ENCODE measurements around the gene WASF3. TPM values are rescaled to one million over a fixed set of nuclear protein-coding genes. Genes with fewer than 3 reads are reported as not detected.

The WASF3 gene
- total and polyA plus RNA-seq, 2 of the 13 experiments (the other 11 are each of a cell fraction or from before 2014, with no cell fraction given), result 10.4 to 17.2 TPM

GRCh38 chr13:26591672-26592071 is 34.2 kb downstream of the WASF3 start:
- Histone ChIP-seq H4K20me1 (ENCODE audit: insufficient read depth, low read length) (0 out of 2 replicates have a peak, but pooled peaks cover 11% of the 10 kb centered on the region), H3K4me3 (replicated peaks in 1 of 3; ENCODE audit: insufficient read depth in 1 of 3, low read depth in 2 of 3, low read length in 3 of 3) (no peak overlapping the region; a peak in 1 of 6 replicates), H3K9me3 (ENCODE audit: low read length) (no peaks in the 10 kb centered on the region), H3K27ac (ENCODE audit: extremely low read length, insufficient read depth, low read length) (no peak overlapping the region), H3K79me2 (ENCODE audit: insufficient read depth, low read length) (peaks cover 59% of the 10 kb centered on the region), H3K36me3 (replicated peaks in 1 of 2; ENCODE audit: control insufficient read depth in 1 of 2, insufficient read depth in 2 of 2, low read length in 2 of 2) (no peaks in the 10 kb centered on the region), H3K4me2 (ENCODE audit: low read depth, low read length) (peak overlapping the region; percentile 50), H3K27me3 (ENCODE audit: control insufficient read depth in 1 of 2, insufficient read depth in 2 of 2, low read length in 2 of 2) (no peaks in the 10 kb centered on the region), H2AFZ (ENCODE audit: low read length) (no peak overlapping the region), H3K4me1 (ENCODE audit: insufficient read depth, low read length) (peaks cover 56% of the 10 kb centered on the region), H3K9ac (ENCODE audit: insufficient read depth, low read depth, low read length) (no peak overlapping the region)
- no TSS peak for BruUV-seq (replicated peaks)
- WGBS (ENCODE audit: low lambda C conversion rate), result 33% methylated on average over 7 of the region's 7 CpGs
- in situ Hi-C loops (cut with HindIII; ENCODE audit: extremely low pct_ligation_motif_present, low pct_unique_long_range_greater_than_20kb) (no loop called here), intact Hi-C loops (cut with micrococcal nuclease; ENCODE audit: unreplicated experiment) (no loop called here)
- ChIA-PET POLR2A (interaction anchor here (0.5 kb wide), 1 partner anchor 19 kb away, joined by 3 read pairs; no protein-coding TSS in a partner anchor), CTCF (ENCODE audit: low intra/inter-chr PET ratio, low total read pairs) (no interaction called here)
- no peak for DNase-seq (ENCODE audit: low spot score)
- ATAC-seq, result no peak; the same call in 2 of the 3 replicates
- FAIRE-seq, result no peak
- TF ChIP-seq ZNF543 (CRISPR knock-in tag; IDR thresholded peaks at IDR 0.05) (no peak), FOSL2 (CRISPR knock-in tag; IDR thresholded peaks at IDR 0.05) (no peak), ZBTB26 (CRISPR knock-in tag; IDR thresholded peaks at IDR 0.05; ENCODE audit: borderline replicate concordance) (no peak)

GRCh38 chr13:26593661-26594060 is 36.2 kb downstream of the WASF3 start:
- no peak overlapping the region for H3K27ac ChIP-seq (ENCODE audit: extremely low read length, insufficient read depth, low read length)
- ATAC-seq, result no peak
- no peak overlapping the region for H3K9ac ChIP-seq (ENCODE audit: insufficient read depth, low read depth, low read length)
- no peak overlapping the region for H2AFZ ChIP-seq (ENCODE audit: low read length)
- 0 out of 2 replicates have a peak, but pooled peaks cover 11% of the 10 kb centered on the region for H4K20me1 ChIP-seq (ENCODE audit: insufficient read depth, low read length)
- H3K79me2 ChIP-seq (ENCODE audit: insufficient read depth, low read length), result peaks cover 55% of the 10 kb centered on the region
- H3K4me1 ChIP-seq (ENCODE audit: insufficient read depth, low read length), result peaks cover 56% of the 10 kb centered on the region
- no peak overlapping the region for H3K4me3 ChIP-seq (replicated peaks in 1 of 3; ENCODE audit: insufficient read depth in 1 of 3, low read depth in 2 of 3, low read length in 3 of 3)
- H3K4me2 ChIP-seq (ENCODE audit: low read depth, low read length), result no peak overlapping the region
- FAIRE-seq, result no peak
- BruUV-seq (replicated peaks), result no TSS peak
- WGBS (ENCODE audit: low lambda C conversion rate), result 71% methylated on average over 1 of the region's 1 CpG
- no peaks in the 10 kb centered on the region for H3K27me3 ChIP-seq (ENCODE audit: control insufficient read depth in 1 of 2, insufficient read depth in 2 of 2, low read length in 2 of 2)
- H3K36me3 ChIP-seq (replicated peaks in 1 of 2; ENCODE audit: control insufficient read depth in 1 of 2, insufficient read depth in 2 of 2, low read length in 2 of 2), result no peaks in the 10 kb centered on the region
- POLR2A ChIA-PET, result no interaction called here
- no peak for DNase-seq (ENCODE audit: low spot score)
- CTCF ChIA-PET (ENCODE audit: low intra/inter-chr PET ratio, low total read pairs), result no interaction called here
- intact Hi-C loops (cut with micrococcal nuclease; ENCODE audit: unreplicated experiment), result no loop called here
- in situ Hi-C loops (cut with HindIII; ENCODE audit: extremely low pct_ligation_motif_present, low pct_unique_long_range_greater_than_20kb), result no loop called here
- H3K9me3 ChIP-seq (ENCODE audit: low read length), result no peaks in the 10 kb centered on the region
- TF ChIP-seq FOXP1 (IDR thresholded peaks at IDR 0.05) (no peak), FOXP1 (CRISPR knock-in tag; IDR thresholded peaks at IDR 0.05) (no peak), MAZ (IDR thresholded peaks at IDR 0.05; ENCODE audit: borderline replicate concordance, low read depth, low read length) (no peak), MAZ (CRISPR knock-in tag; IDR thresholded peaks at IDR 0.05; ENCODE audit: low read depth) (no peak), CREBL2 (CRISPR knock-in tag; IDR thresholded peaks at IDR 0.05; ENCODE audit: borderline replicate concordance) (no peak), ATF5 (CRISPR knock-in tag; IDR thresholded peaks at IDR 0.05; ENCODE audit: low read depth) (no peak), ZNF672 (CRISPR knock-in tag; IDR thresholded peaks at IDR 0.05) (no peak), E2F5 (CRISPR knock-in tag; conservative IDR thresholded peaks at IDR 0.05) (no peak)

Measured in HepG2 (cell line).